ENCODE measurements around the gene CLPSL2.

CLPSL2 gene

GRCh38 chr6:35823601-35824000, 47.2 kb downstream of the CLPSL2 start:
- TF ChIP-seq YY1 (IDR thresholded peaks at IDR 0.05; ENCODE audit: low read depth) (no peak), NFIC (IDR thresholded peaks at IDR 0.05) (no peak), CREB1 (IDR thresholded peaks at IDR 0.05; ENCODE audit: low read depth) (no peak), MAX (IDR thresholded peaks at IDR 0.05) (no peak), TAF1 (IDR thresholded peaks at IDR 0.05; ENCODE audit: low read depth) (no peak), TEAD4 (IDR thresholded peaks at IDR 0.05) (no peak), EP300 (IDR thresholded peaks at IDR 0.05; ENCODE audit: borderline replicate concordance) (no peak), USF1 (IDR thresholded peaks at IDR 0.05) (no peak), CEBPB (IDR thresholded peaks at IDR 0.05) (no peak), EGR1 (IDR thresholded peaks at IDR 0.05) (no peak), REST (IDR thresholded peaks at IDR 0.05; ENCODE audit: low read depth) (no peak), FOXM1 (IDR thresholded peaks at IDR 0.05; ENCODE audit: borderline replicate concordance, low read depth) (no peak), TCF12 (IDR thresholded peaks at IDR 0.05; ENCODE audit: low read depth) (no peak), RAD21 (IDR thresholded peaks at IDR 0.05; ENCODE audit: low read depth) (no peak), ZBTB7A (IDR thresholded peaks at IDR 0.05; ENCODE audit: low read depth) (no peak)

GRCh38 chr6:35824552-35825192, 48.3 kb downstream of the CLPSL2 start:
- TF ChIP-seq TCF12 (IDR thresholded peaks at IDR 0.05; ENCODE audit: low read depth) = no peak
- no peak for TF ChIP-seq FOXM1 (IDR thresholded peaks at IDR 0.05; ENCODE audit: borderline replicate concordance, low read depth)
- no peak for TF ChIP-seq USF1 (IDR thresholded peaks at IDR 0.05)
- TF ChIP-seq CREB1 (IDR thresholded peaks at IDR 0.05; ENCODE audit: low read depth) = no peak
- no peak for TF ChIP-seq NFIC (IDR thresholded peaks at IDR 0.05)
- TF ChIP-seq ZBTB7A (IDR thresholded peaks at IDR 0.05; ENCODE audit: low read depth) = no peak
- TF ChIP-seq EP300 (IDR thresholded peaks at IDR 0.05; ENCODE audit: borderline replicate concordance) = no peak
- no peak for TF ChIP-seq YY1 (IDR thresholded peaks at IDR 0.05; ENCODE audit: low read depth)
- TF ChIP-seq TAF1 (IDR thresholded peaks at IDR 0.05; ENCODE audit: low read depth) = no peak
- TF ChIP-seq RAD21 (IDR thresholded peaks at IDR 0.05; ENCODE audit: low read depth) = no peak
- TF ChIP-seq TEAD4 (IDR thresholded peaks at IDR 0.05) = no peak
- TF ChIP-seq MAX (IDR thresholded peaks at IDR 0.05) = no peak
- no peak for TF ChIP-seq EGR1 (IDR thresholded peaks at IDR 0.05)

Data from Ishikawa (cell line).